H1 (cell line): Measurements from ENCODE around the gene ANKRD40CL. TPM values are rescaled to one million over a fixed set of nuclear protein-coding genes. Genes with fewer than 3 reads are reported as not detected.

Source experiments
- CTCF ChIA-PET: fragments of 300-600 bp; sonication (Branson Sonifier 250); formaldehyde crosslinking; loops from one replicate; lab custom pipeline; 2021; ENCODE audit not compliant: partially characterized antibody; lab: Charles Lee
- POLR2A ChIA-PET: fragments of 300-600 bp; sonication (Branson Sonifier 250); formaldehyde crosslinking; loops from one replicate; lab custom pipeline; 2021; ENCODE audit warnings: inconsistent platforms; ENCODE audit not compliant: partially characterized antibody; lab: Charles Lee
- DNase-seq, 2 experiments: peaks; one replicate each; pipeline versions ENCODE4 v3.0.0 to v3.0.0-alpha.2; 2010 to 2022; ENCODE audit warnings: low spot score in 2 of 2, low read depth in 1 of 2, mixed read lengths in 1 of 2
- FAIRE-seq: peaks from 2 replicates; lab custom pipeline; 2011; peaks lifted over from hg19 to GRCh38; lab: Jason Lieb, UNC
- H2AFZ ChIP-seq: 2 replicates; pipeline ENCODE4 v1.8.1; 2012; ENCODE audit warnings: low read length, inconsistent platforms
- H2AK5ac ChIP-seq: 2 replicates; pipeline ENCODE4 v1.6.1; 2013; ENCODE audit warnings: low read depth, low read length
- H2BK120ac ChIP-seq: replicated peaks from 2 replicates; pipeline ENCODE3; 2013; ENCODE audit warnings: low read depth, low read length, inconsistent platforms
- H2BK12ac ChIP-seq: 2 replicates; pipeline ENCODE4 v1.6.1; 2013; ENCODE audit warnings: low read depth, low read length
- H2BK15ac ChIP-seq: 2 replicates; pipeline ENCODE4 v1.6.1; 2013; ENCODE audit warnings: low read length
- H2BK20ac ChIP-seq: 2 replicates; pipeline ENCODE4 v1.6.1; 2013; ENCODE audit warnings: low read length
- H2BK5ac ChIP-seq: 2 replicates; pipeline ENCODE4 v1.6.1; 2013; ENCODE audit warnings: low read depth, low read length
- H3K14ac ChIP-seq: 2 replicates; pipeline ENCODE4 v1.6.1; 2013; ENCODE audit warnings: inconsistent platforms; ENCODE audit not compliant: insufficient read length
- H3K18ac ChIP-seq: 2 replicates; pipeline ENCODE4 v1.6.1; 2013; ENCODE audit warnings: low read length; ENCODE audit errors: extremely low read depth
- H3K23ac ChIP-seq: 2 replicates; pipeline ENCODE4 v1.6.1; 2013; ENCODE audit warnings: inconsistent platforms; ENCODE audit not compliant: insufficient read length
- H3K23me2 ChIP-seq: 2 replicates; pipeline ENCODE4 v1.6.1; 2013; ENCODE audit warnings: low read depth, low read length
- H3K27ac ChIP-seq: 2 replicates; pipeline ENCODE4 v1.6.1; 2011; ENCODE audit warnings: low read depth, low read length, inconsistent platforms
- H3K27me3 ChIP-seq, 4 experiments: replicated peaks in 1 of 4; 1 replicate in 1 of 4; 2 replicates in 3 of 4; pipeline versions ENCODE4 v1.6.1 to v1.8.1; 2011 to 2013; ENCODE audit warnings: low read length in 3 of 4, mild to moderate bottlenecking in 3 of 4, inconsistent platforms in 2 of 4, mixed read lengths in 2 of 4, moderate library complexity in 1 of 4; ENCODE audit not compliant: control insufficient read depth in 3 of 4, insufficient read depth in 3 of 4; ENCODE audit errors: extremely low read depth in 1 of 4
- H3K36me3 ChIP-seq, 4 experiments: 2 replicates each; pipeline versions ENCODE4 v1.6.1 to v1.8.1; 2011 to 2013; ENCODE audit warnings: mild to moderate bottlenecking in 4 of 4, low read length in 3 of 4, moderate library complexity in 2 of 4, control low read depth in 1 of 4, inconsistent platforms in 1 of 4; ENCODE audit not compliant: insufficient read depth in 4 of 4, control insufficient read depth in 2 of 4
- H3K4ac ChIP-seq: replicated peaks from 2 replicates; pipeline ENCODE3; 2013; ENCODE audit warnings: low read length, low read depth, mixed read lengths, inconsistent platforms; ENCODE audit not compliant: insufficient read length
- H3K4me1 ChIP-seq, 4 experiments: replicated peaks in 1 of 4; 1 replicate in 1 of 4; 2 replicates in 3 of 4; pipeline versions ENCODE4 v1.6.1 to v1.8.1; 2011 to 2013; ENCODE audit warnings: low read length in 3 of 4, inconsistent platforms in 2 of 4, mixed read lengths in 1 of 4; ENCODE audit not compliant: insufficient read depth in 4 of 4, control insufficient read depth in 3 of 4
- H3K4me2 ChIP-seq, 2 experiments: 2 replicates each; pipeline versions ENCODE4 v1.6.1 to v1.8.1; 2011 to 2013; ENCODE audit warnings: low read depth in 2 of 2, low read length in 2 of 2, control low read depth in 1 of 2, inconsistent platforms in 1 of 2, mild to moderate bottlenecking in 1 of 2; ENCODE audit not compliant: insufficient read depth in 1 of 2
- H3K4me3 ChIP-seq, 4 experiments: fragments of 200-600, 300-600 bp in 1 of 4; sonication (generic), shearing (Covaris generic), sonication (Bioruptor Twin) in 1 of 4; 2 replicates each; pipeline versions ENCODE4 v1.5.1 to v1.8.1; 2011 to 2016; ENCODE audit warnings: low read length in 4 of 4, low read depth in 3 of 4, control low read depth in 2 of 4, inconsistent platforms in 2 of 4, mild to moderate bottlenecking in 2 of 4, mixed read lengths in 1 of 4, moderate library complexity in 1 of 4; ENCODE audit not compliant: insufficient read depth in 2 of 4; ENCODE audit errors: extremely low read depth in 1 of 4
- H3K56ac ChIP-seq: replicated peaks from 2 replicates; pipeline ENCODE3; 2013; ENCODE audit warnings: low read depth, mild to moderate bottlenecking, mixed read lengths, low read length, inconsistent platforms; ENCODE audit not compliant: insufficient read length
- H3K79me1 ChIP-seq: 2 replicates; pipeline ENCODE4 v1.6.1; 2013; ENCODE audit warnings: low read depth, low read length, control low read depth
- H3K79me2 ChIP-seq, 2 experiments: 2 replicates each; pipeline versions ENCODE4 v1.6.1 to v1.8.1; 2012 to 2013; ENCODE audit warnings: low read length in 2 of 2, mild to moderate bottlenecking in 2 of 2, inconsistent platforms in 1 of 2; ENCODE audit not compliant: insufficient read depth in 2 of 2, control insufficient read depth in 1 of 2
- H3K9ac ChIP-seq, 4 experiments: replicated peaks in 1 of 4; 1 replicate in 1 of 4; 2 replicates in 3 of 4; pipeline versions ENCODE4 v1.6.1 to v1.8.1; 2011 to 2013; ENCODE audit warnings: low read depth in 3 of 4, low read length in 3 of 4, control low read depth in 2 of 4, mild to moderate bottlenecking in 2 of 4, moderate library complexity in 2 of 4, inconsistent platforms in 1 of 4; ENCODE audit errors: extremely low read depth in 1 of 4
- H3K9me3 ChIP-seq, 2 experiments: 2 replicates each; pipeline versions ENCODE4 v1.6.1 to v1.8.1; 2012 to 2013; ENCODE audit warnings: mild to moderate bottlenecking in 2 of 2, moderate library complexity in 2 of 2, control low read depth in 1 of 2, inconsistent platforms in 1 of 2, low read depth in 1 of 2, low read length in 1 of 2, mixed read lengths in 1 of 2; ENCODE audit not compliant: insufficient read depth in 2 of 2
- H4K20me1 ChIP-seq, 2 experiments: replicated peaks in 1 of 2; 2 replicates each; pipeline versions ENCODE3 to v1.8.1; 2011 to 2013; ENCODE audit warnings: inconsistent platforms in 2 of 2, low read length in 2 of 2, mild to moderate bottlenecking in 1 of 2; ENCODE audit not compliant: insufficient read depth in 2 of 2, control insufficient read depth in 1 of 2
- H4K5ac ChIP-seq: 2 replicates; pipeline ENCODE4 v1.6.1; 2013; ENCODE audit warnings: low read length, low read depth, mixed read lengths, inconsistent platforms; ENCODE audit not compliant: insufficient read length
- H4K8ac ChIP-seq: 2 replicates; pipeline ENCODE4 v1.8.0; 2013; ENCODE audit warnings: mild to moderate bottlenecking, moderate library complexity, low read length, inconsistent platforms; ENCODE audit not compliant: insufficient read depth; ENCODE audit errors: extremely low read depth
- H4K91ac ChIP-seq: replicated peaks from 2 replicates; pipeline ENCODE3; 2013; ENCODE audit warnings: low read length, mixed read lengths, inconsistent platforms; ENCODE audit not compliant: insufficient read length
- EP300 ChIP-seq, 2 experiments: IDR thresholded peaks; 1 replicate in 1 of 2; 2 replicates in 1 of 2; pipeline ENCODE4 v1.6.1; 2011 to 2012; ENCODE audit warnings: low read depth in 2 of 2, low read length in 2 of 2, mild to moderate bottlenecking in 2 of 2, borderline replicate concordance in 1 of 2, inconsistent platforms in 1 of 2, moderate library complexity in 1 of 2
- WGBS, 2 experiments: shearing (Covaris generic) in 1 of 2; methylation state at CpG; one replicate each; pipeline versions ENCODE4 v1.1.6 to v1.1.7; 2013 to 2015; ENCODE audit warnings: low lambda C conversion rate in 2 of 2, mixed read lengths in 2 of 2, inconsistent platforms in 1 of 2, low coverage in 1 of 2, missing lambda C conversion rate in 1 of 2; ENCODE audit not compliant: insufficient replicate concordance in 2 of 2, insufficient coverage in 1 of 2, insufficient read length in 1 of 2; ENCODE audit errors: extremely low coverage in 1 of 2, missing lambda C conversion rate in 1 of 2; 5-methylcytosine and 5-hydroxymethylcytosine counted together
- polyA plus RNA-seq, 7 experiments: library from polyadenylated mRNA; depleted of rRNA in 3 of 7; stranded (reverse) in 5 of 7; unstranded in 2 of 7; fragments of >200 nt in 5 of 7; fragments of 200-250 nt in 2 of 7; gene quantifications; 1 replicate in 5 of 7; 2 replicates in 1 of 7; 4 replicates in 1 of 7; pipeline versions ENCODE4 v1.2.1 to v1.2.3, GENCODE V29; 2011 to 2013; ENCODE audit warnings: missing spikeins in 2 of 7, mixed read lengths in 2 of 7
- total RNA-seq: library from RNA; stranded (reverse); fragmentation: NEBNext Ultra II Directional; extraction: Animal tissue kit (Norgen Biotek cat#: 25700); gene quantifications from 2 replicates; pipeline ENCODE4 v1.2.1, GENCODE V29; 2021

The ANKRD40CL gene
- total and polyA plus RNA-seq, 2 of the 8 experiments (the other 6 are each of a cell fraction or from before 2014, with no cell fraction given): not detected

- Histone ChIP-seq H2BK5ac (no peak overlapping the region), H4K8ac (no peak overlapping the region), H3K4ac (no peak overlapping the region), H2BK20ac (no peak overlapping the region), H3K23ac (no peak overlapping the region), H2AK5ac (no peak overlapping the region), H3K79me1 (peaks cover 2% of the 10 kb centered on the region), H4K91ac (no peak overlapping the region), H3K27me3 (no peaks in the 10 kb centered on the region), H3K14ac (no peak overlapping the region), H3K9me3 (no peaks in the 10 kb centered on the region), H2BK12ac (no peak overlapping the region), H3K18ac (no peak overlapping the region)
- POLR2A ChIA-PET: no interaction called here
- WGBS, 2 experiments: 92% methylated on average over 6 of the region's 6 CpGs; no CpG with 5 or more reads in 1 of the 2 experiments
- FAIRE-seq (no peak), DNase-seq (no peak)
- TF ChIP-seq EP300 (IDR thresholded peaks at IDR 0.05; ENCODE audit: borderline replicate concordance in 1 of 2, low read depth in 2 of 2, low read length in 2 of 2): no peak
- TF ChIP-seq, all 59 proteins: peak for 0
- H3K23me2 ChIP-seq: no peaks in the 10 kb centered on the region
- no peak overlapping the region for H3K4me2 ChIP-seq
- H3K56ac ChIP-seq: no peak overlapping the region
- no peak overlapping the region for H3K9ac ChIP-seq
- no peak overlapping the region for H4K5ac ChIP-seq
- H4K20me1 ChIP-seq: peaks cover 3 to 6% of the 10 kb centered on the region in 2 experiments
- no peak overlapping the region for H2AFZ ChIP-seq
- H2BK120ac ChIP-seq: no peak overlapping the region
- H3K4me1 ChIP-seq: no peaks in the 10 kb centered on the region
- CTCF ChIA-PET: interaction anchor here (1.2 kb wide), 1 partner anchor 9 kb away, joined by 3 read pairs; no protein-coding TSS in a partner anchor
- 0 out of 4 replicates have a peak, but pooled peaks cover 0 to 4% of the 10 kb centered on the region in 2 experiments for H3K79me2 ChIP-seq
- H2BK15ac ChIP-seq: no peak overlapping the region
- H3K4me3 ChIP-seq: no peak overlapping the region
- no peak overlapping the region for H3K27ac ChIP-seq
- H3K36me3 ChIP-seq: peaks cover 36 to 98% (median 79%) of the 10 kb centered on the region in 4 experiments
Measured at GRCh38 chr17:50749245-50749644, 18.1 kb downstream of the ANKRD40CL start.
